A549 (cell line): Measurements from ENCODE around the gene FAM124B. TPM values are rescaled to one million over a fixed set of nuclear protein-coding genes. Genes with fewer than 3 reads are reported as not detected.

Experiments used
- ATAC-seq, 2 experiments: fragments of 200-7000 bp in 1 of 2; fragments of >200 bp in 1 of 2; cut with Nextera tagmentation in 1 of 2; cut with Tn5 transposase in 1 of 2; 3 replicates each; pipeline versions ENCODE4 v1.8.0 to v1.9.1; 2018 to 2020; ENCODE audit warnings: mild to moderate bottlenecking in 1 of 2, moderate library complexity in 1 of 2
- CTCF ChIA-PET: fragments of 300-600 bp; sonication (Branson Sonifier 250); formaldehyde crosslinking; extraction: SDS; loops from one replicate; lab custom pipeline; 2021; ENCODE audit warnings: antibody characterized with exemption, inconsistent platforms; lab: Yijun Ruan, JAX
- POLR2A ChIA-PET: fragments of 350-600 bp; formaldehyde crosslinking; extraction: SDS; loops from one replicate; lab custom pipeline; 2021; ENCODE audit warnings: antibody characterized with exemption, inconsistent platforms; lab: Yijun Ruan, JAX
- DNase-seq, 2 experiments: peaks; one replicate each; pipeline versions ENCODE4 v3.0.0 to v3.0.0-alpha.2; 2011 to 2016; ENCODE audit warnings: low read depth in 1 of 2, low spot score in 1 of 2
- FAIRE-seq: peaks from 2 replicates; lab custom pipeline; 2011; peaks lifted over from hg19 to GRCh38; lab: Jason Lieb, UNC
- H3K27ac ChIP-seq, 2 experiments: fragments of >200 bp; sonication (Bioruptor Twin); formaldehyde crosslinking; 3 replicates each; pipeline ENCODE4 v1.5.1; 2016 to 2017
- H3K4me1 ChIP-seq: fragments of >200 bp; sonication (Bioruptor Twin); formaldehyde crosslinking; 3 replicates; pipeline ENCODE4 v1.6.1; 2016
- H3K4me2 ChIP-seq: fragments of >200 bp; sonication (Bioruptor Twin); formaldehyde crosslinking; 3 replicates; pipeline ENCODE4 v1.6.1; 2016
- H3K4me3 ChIP-seq: fragments of >200 bp; sonication (Bioruptor Twin); formaldehyde crosslinking; 3 replicates; pipeline ENCODE4 v1.5.1; 2016
- H3K9me3 ChIP-seq: fragments of >200 bp; sonication (Bioruptor Twin); formaldehyde crosslinking; 3 replicates; pipeline ENCODE4 v1.6.1; 2016
- ATOH8 ChIP-seq: fragments of 250-450 bp; sonication (Bioruptor Pico); IDR thresholded peaks from 2 replicates; pipeline ENCODE4 v1.5.0; 2020; ENCODE audit warnings: low read depth, mild to moderate bottlenecking, moderate library complexity
- BHLHE40 ChIP-seq: IDR thresholded peaks from 2 replicates; pipeline ENCODE4 v1.6.1; 2012; ENCODE audit warnings: low read depth, low read length, inconsistent platforms
- CBX2 ChIP-seq: fragments of 200-600 bp; sonication (generic); IDR thresholded peaks from 2 replicates; pipeline ENCODE4 v1.6.1; 2016; ENCODE audit warnings: low read depth, mild to moderate bottlenecking, borderline replicate concordance
- ELK1 ChIP-seq: fragments of 150-350 bp; IDR thresholded peaks from 2 replicates; pipeline ENCODE4 v1.6.1; 2014; ENCODE audit warnings: low read depth, mild to moderate bottlenecking, low read length
- ESRRA ChIP-seq: fragments of 150-350 bp; IDR thresholded peaks from 2 replicates; pipeline ENCODE4 v1.6.1; 2014; ENCODE audit warnings: mild to moderate bottlenecking, low read length, borderline replicate concordance
- FOSB ChIP-seq: fragments of 250-450 bp; sonication (Bioruptor Pico); IDR thresholded peaks from 2 replicates; pipeline ENCODE4 v1.5.0; 2020; ENCODE audit warnings: mild to moderate bottlenecking, moderate library complexity
- HES2 ChIP-seq: fragments of >200 bp; sonication (Bioruptor Twin); formaldehyde crosslinking; IDR thresholded peaks from 2 replicates; pipeline ENCODE4 v1.6.1; 2016
- HMGXB4 ChIP-seq: fragments of 250-450 bp; sonication (Bioruptor Pico); IDR thresholded peaks from 2 replicates; pipeline ENCODE4 v1.5.0; 2021; ENCODE audit warnings: mild to moderate bottlenecking, moderate library complexity, borderline replicate concordance
- HOXA7 ChIP-seq: fragments of 250-450 bp; sonication (Bioruptor Pico); IDR thresholded peaks from 2 replicates; pipeline ENCODE4 v1.5.0; 2020; ENCODE audit warnings: mild to moderate bottlenecking, moderate library complexity
- HOXB13 ChIP-seq: fragments of 250-450 bp; sonication (Bioruptor Pico); IDR thresholded peaks from 2 replicates; pipeline ENCODE4 v1.5.0; 2020; ENCODE audit warnings: low read depth, mild to moderate bottlenecking, moderate library complexity
- NFE2L2 ChIP-seq: fragments of 150-350 bp; conservative IDR thresholded peaks from 2 replicates; pipeline ENCODE4 v1.6.1; 2014; ENCODE audit warnings: low read length
- NR3C1 ChIP-seq: fragments of >200 bp; sonication (Bioruptor Twin); formaldehyde crosslinking; IDR thresholded peaks from 3 replicates; pipeline ENCODE4 v1.6.1; 2017
- PBX3 ChIP-seq: IDR thresholded peaks from 2 replicates; pipeline ENCODE4 v1.6.1; 2012
- PHF8 ChIP-seq: fragments of 200-600 bp; sonication (generic); IDR thresholded peaks from 2 replicates; pipeline ENCODE4 v1.6.1; 2016; ENCODE audit warnings: low read depth, mild to moderate bottlenecking, antibody characterized with exemption, moderate library complexity, borderline replicate concordance
- RARB ChIP-seq: fragments of 250-450 bp; sonication (Bioruptor Pico); IDR thresholded peaks from 2 replicates; pipeline ENCODE4 v1.8.0; 2021; ENCODE audit warnings: mild to moderate bottlenecking, moderate library complexity
- WGBS: methylation state at CpG from one replicate; pipeline ENCODE4 v1.1.6; 2017; ENCODE audit errors: missing lambda C conversion rate; 5-methylcytosine and 5-hydroxymethylcytosine counted together
- polyA plus RNA-seq, 4 experiments: library from polyadenylated mRNA; depleted of rRNA in 3 of 4; stranded (reverse); fragments of >200 nt; fragmentation: RNase III in 1 of 4; extraction: RNeasy Plus Mini Kit Qiagen cat#74134 plus additional on column Dnase treatment in 1 of 4; gene quantifications; 2 replicates in 3 of 4; 3 replicates in 1 of 4; pipeline ENCODE4 v1.2.3, GENCODE V29; 2011 to 2017

Gene FAM124B
- polyA plus RNA-seq, 2 of the 4 experiments (the other 2 are of a cell fraction) = not detected

- 53% methylated on average over 6 of the region's 6 CpGs for WGBS
- Histone ChIP-seq H3K4me1 (no peaks in the 10 kb centered on the region), H3K4me3 (no peak overlapping the region), H3K9me3 (no peaks in the 10 kb centered on the region), H3K27ac (no peak overlapping the region), H3K4me2 (no peak overlapping the region)
- DNase-seq (no peak), FAIRE-seq (no peak), ATAC-seq (0 out of 6 replicates have a peak, but pooled peaks of 1 of the 2 experiments have one; percentile 47)
- POLR2A ChIA-PET = no interaction called here
- TF ChIP-seq NFE2L2 (no peak), PBX3 (no peak), RARB (CRISPR knock-in tag) (no peak), HMGXB4 (no peak), ATOH8 (CRISPR knock-in tag) (no peak), ESRRA (no peak), CBX2 (no peak)
- CTCF ChIA-PET = interaction anchor here (0.6 to 1.0 kb wide), 4 partner anchors 9 to 408 kb away, joined by 3 to 5 read pairs (median 4); no protein-coding TSS in a partner anchor
Measured at GRCh38 chr2:224377751-224378700, 23.9 kb downstream of the FAM124B start.

- no peak overlapping the region for H3K4me2 ChIP-seq
- no peaks in the 10 kb centered on the region for H3K4me1 ChIP-seq
- FAIRE-seq (no peak), ATAC-seq (no peak), DNase-seq (no peak)
- no peak overlapping the region for H3K27ac ChIP-seq
- 70% methylated on average over 6 of the region's 6 CpGs for WGBS
- POLR2A ChIA-PET = no interaction called here
- no peak overlapping the region for H3K4me3 ChIP-seq
- no peak for TF ChIP-seq HES2
- TF ChIP-seq NFE2L2 = no peak
- TF ChIP-seq ELK1 = no peak
- TF ChIP-seq NR3C1 = no peak
- no peak for TF ChIP-seq PHF8
- TF ChIP-seq CBX2 = no peak
- TF ChIP-seq BHLHE40 = no peak
- no peak for TF ChIP-seq HOXB13
- TF ChIP-seq FOSB (CRISPR knock-in tag) = no peak
- TF ChIP-seq HOXA7 (CRISPR knock-in tag) = no peak
- TF ChIP-seq, all 56 proteins: peak for 0
- no peaks in the 10 kb centered on the region for H3K9me3 ChIP-seq
- CTCF ChIA-PET = interaction anchor here (0.6 to 2.3 kb wide), 4 partner anchors 252 to 402 kb away, joined by 3 to 7 read pairs (median 5); no protein-coding TSS in a partner anchor
Measured at GRCh38 chr2:224372641-224373040, 29.3 kb downstream of the FAM124B start.
